Measurements from ENCODE around the gene SORCS3.

SORCS3 gene

DNA sequence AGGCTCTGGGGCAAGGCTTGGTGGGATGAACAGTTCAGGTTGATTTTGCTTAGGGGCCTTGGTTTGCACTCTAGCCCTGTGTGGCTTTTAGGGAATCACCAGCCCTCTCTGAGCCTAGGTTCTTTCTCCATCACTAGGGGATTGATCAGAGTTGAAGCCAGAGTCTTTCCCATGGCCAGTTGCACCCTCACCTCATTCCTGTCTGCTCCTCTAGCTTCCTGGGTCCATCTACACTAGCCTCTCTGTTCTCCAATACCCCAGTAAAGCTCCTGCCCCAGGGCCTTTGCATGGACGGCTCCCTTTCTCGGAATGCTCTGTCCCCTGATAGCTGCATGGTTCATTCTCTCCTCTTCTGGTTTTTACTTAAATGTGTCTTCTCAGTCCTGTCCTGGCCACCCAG, 40.4 kb downstream of the SORCS3 start:
- no peaks in the 10 kb centered on the region for H4K20me1 ChIP-seq (ENCODE audit: insufficient read depth, low read length)
- no peak for TF ChIP-seq EZH2 (IDR thresholded peaks at IDR 0.05; ENCODE audit: borderline replicate concordance, low read depth, low read length, severe bottlenecking)
- no peak overlapping the region for H3K4me2 ChIP-seq (ENCODE audit: insufficient read depth, low read length)
- no peaks in the 10 kb centered on the region for H3K79me2 ChIP-seq (ENCODE audit: insufficient read depth, low read length)
- ATAC-seq (ENCODE audit: insufficient read depth, low read depth) (no peak), DNase-seq (no peak)
- no peaks in the 10 kb centered on the region for H3K27me3 ChIP-seq (ENCODE audit: insufficient read depth, low read length, poor library complexity)
- no peak overlapping the region for H2AFZ ChIP-seq (ENCODE audit: low read depth, low read length)
- H3K4me1 ChIP-seq (ENCODE audit: insufficient read depth, low read length): no peaks in the 10 kb centered on the region
- H3K36me3 ChIP-seq (ENCODE audit: insufficient read depth, low read length): no peaks in the 10 kb centered on the region
- H3K4me3 ChIP-seq (ENCODE audit: low read depth in 1 of 2, low read length in 2 of 2): no peak overlapping the region
- H3K9ac ChIP-seq (ENCODE audit: low read depth, low read length): no peak overlapping the region
- no peaks in the 10 kb centered on the region for H3K9me3 ChIP-seq (ENCODE audit: insufficient read depth, low read length, severe bottlenecking)
- no peak overlapping the region for H3K27ac ChIP-seq (ENCODE audit: low read length)

- Histone ChIP-seq H3K27ac (ENCODE audit: low read length) (no peak overlapping the region), H3K36me3 (ENCODE audit: insufficient read depth, low read length) (no peaks in the 10 kb centered on the region), H3K4me2 (ENCODE audit: insufficient read depth, low read length) (no peak overlapping the region), H2AFZ (ENCODE audit: low read depth, low read length) (no peak overlapping the region), H3K4me3 (ENCODE audit: low read depth in 1 of 2, low read length in 2 of 2) (no peak overlapping the region), H3K9ac (ENCODE audit: low read depth, low read length) (no peak overlapping the region), H3K9me3 (ENCODE audit: insufficient read depth, low read length, severe bottlenecking) (no peaks in the 10 kb centered on the region), H4K20me1 (ENCODE audit: insufficient read depth, low read length) (no peaks in the 10 kb centered on the region), H3K27me3 (ENCODE audit: insufficient read depth, low read length, poor library complexity) (no peaks in the 10 kb centered on the region), H3K4me1 (ENCODE audit: insufficient read depth, low read length) (no peaks in the 10 kb centered on the region), H3K79me2 (ENCODE audit: insufficient read depth, low read length) (no peaks in the 10 kb centered on the region)
- no peak for ATAC-seq (ENCODE audit: insufficient read depth, low read depth)
- TF ChIP-seq, protein P1, sequence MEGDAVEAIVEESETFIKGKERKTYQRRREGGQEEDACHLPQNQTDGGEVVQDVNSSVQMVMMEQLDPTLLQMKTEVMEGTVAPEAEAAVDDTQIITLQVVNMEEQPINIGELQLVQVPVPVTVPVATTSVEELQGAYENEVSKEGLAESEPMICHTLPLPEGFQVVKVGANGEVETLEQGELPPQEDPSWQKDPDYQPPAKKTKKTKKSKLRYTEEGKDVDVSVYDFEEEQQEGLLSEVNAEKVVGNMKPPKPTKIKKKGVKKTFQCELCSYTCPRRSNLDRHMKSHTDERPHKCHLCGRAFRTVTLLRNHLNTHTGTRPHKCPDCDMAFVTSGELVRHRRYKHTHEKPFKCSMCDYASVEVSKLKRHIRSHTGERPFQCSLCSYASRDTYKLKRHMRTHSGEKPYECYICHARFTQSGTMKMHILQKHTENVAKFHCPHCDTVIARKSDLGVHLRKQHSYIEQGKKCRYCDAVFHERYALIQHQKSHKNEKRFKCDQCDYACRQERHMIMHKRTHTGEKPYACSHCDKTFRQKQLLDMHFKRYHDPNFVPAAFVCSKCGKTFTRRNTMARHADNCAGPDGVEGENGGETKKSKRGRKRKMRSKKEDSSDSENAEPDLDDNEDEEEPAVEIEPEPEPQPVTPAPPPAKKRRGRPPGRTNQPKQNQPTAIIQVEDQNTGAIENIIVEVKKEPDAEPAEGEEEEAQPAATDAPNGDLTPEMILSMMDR (IDR thresholded peaks at IDR 0.05; ENCODE audit: borderline replicate concordance, extremely low read depth, low read length, poor library complexity, severe bottlenecking): no peak
- no peak for TF ChIP-seq EZH2 (IDR thresholded peaks at IDR 0.05; ENCODE audit: borderline replicate concordance, low read depth, low read length, severe bottlenecking)
- DNase-seq: no peak
Observed at GRCh38 chr10:104683567-104683966, 42.5 kb downstream of the SORCS3 start.

- Histone ChIP-seq H4K20me1 (ENCODE audit: insufficient read depth, low read length) (no peaks in the 10 kb centered on the region), H3K36me3 (ENCODE audit: insufficient read depth, low read length) (no peaks in the 10 kb centered on the region), H3K4me2 (ENCODE audit: insufficient read depth, low read length) (no peak overlapping the region), H3K4me1 (ENCODE audit: insufficient read depth, low read length) (no peaks in the 10 kb centered on the region), H3K27ac (ENCODE audit: low read length) (no peak overlapping the region), H3K9ac (ENCODE audit: low read depth, low read length) (no peak overlapping the region), H2AFZ (ENCODE audit: low read depth, low read length) (no peak overlapping the region), H3K27me3 (ENCODE audit: insufficient read depth, low read length, poor library complexity) (no peaks in the 10 kb centered on the region), H3K9me3 (ENCODE audit: insufficient read depth, low read length, severe bottlenecking) (no peaks in the 10 kb centered on the region), H3K4me3 (ENCODE audit: low read depth in 1 of 2, low read length in 2 of 2) (no peak overlapping the region), H3K79me2 (ENCODE audit: insufficient read depth, low read length) (no peaks in the 10 kb centered on the region)
- TF ChIP-seq, protein P1 (IDR thresholded peaks at IDR 0.05; ENCODE audit: borderline replicate concordance, extremely low read depth, low read length, poor library complexity, severe bottlenecking): no peak
- no peak for TF ChIP-seq EZH2 (IDR thresholded peaks at IDR 0.05; ENCODE audit: borderline replicate concordance, low read depth, low read length, severe bottlenecking)
- ATAC-seq (ENCODE audit: insufficient read depth, low read depth) (no peak), DNase-seq (no peak)
Observed at GRCh38 chr10:104686829-104687228, 45.7 kb downstream of the SORCS3 start.

GRCh38 chr10:104688251-104689042, 47.4 kb downstream of the SORCS3 start:
- no peaks in the 10 kb centered on the region for H4K20me1 ChIP-seq (ENCODE audit: insufficient read depth, low read length)
- no peak for TF ChIP-seq EZH2 (IDR thresholded peaks at IDR 0.05; ENCODE audit: borderline replicate concordance, low read depth, low read length, severe bottlenecking)
- TF ChIP-seq, protein P1 (IDR thresholded peaks at IDR 0.05; ENCODE audit: borderline replicate concordance, extremely low read depth, low read length, poor library complexity, severe bottlenecking): no peak

More at GRCh38 chr10:104688251-104689042, 47.4 kb downstream of the SORCS3 start:
- Histone ChIP-seq H2AFZ (ENCODE audit: low read depth, low read length) (no peak overlapping the region), H3K79me2 (ENCODE audit: insufficient read depth, low read length) (no peaks in the 10 kb centered on the region), H3K4me1 (ENCODE audit: insufficient read depth, low read length) (no peaks in the 10 kb centered on the region), H3K27ac (ENCODE audit: low read length) (no peak overlapping the region), H3K36me3 (ENCODE audit: insufficient read depth, low read length) (no peaks in the 10 kb centered on the region), H3K9ac (ENCODE audit: low read depth, low read length) (no peak overlapping the region), H3K4me2 (ENCODE audit: insufficient read depth, low read length) (no peak overlapping the region), H3K27me3 (ENCODE audit: insufficient read depth, low read length, poor library complexity) (no peaks in the 10 kb centered on the region), H3K9me3 (ENCODE audit: insufficient read depth, low read length, severe bottlenecking) (no peaks in the 10 kb centered on the region), H3K4me3 (ENCODE audit: low read depth in 1 of 2, low read length in 2 of 2) (no peak overlapping the region)
- DNase-seq (no peak), ATAC-seq (ENCODE audit: insufficient read depth, low read depth) (no peak)
